ENCODE results near the gene PPARD.
"Not testable (repeated sequence)": the region's sequence is repeated elsewhere in the genome, so short reads cannot be mapped to it uniquely, and the experiment has no call there.

PPARD gene

GRCh38 chr6:35415065-35415891 lies 72.9 kb downstream of the PPARD start:
- FAIRE-seq: peak; percentile 94

- no peak for FAIRE-seq
Measured at GRCh38 chr6:35417979-35418661, 75.8 kb downstream of the PPARD start.

DNA sequence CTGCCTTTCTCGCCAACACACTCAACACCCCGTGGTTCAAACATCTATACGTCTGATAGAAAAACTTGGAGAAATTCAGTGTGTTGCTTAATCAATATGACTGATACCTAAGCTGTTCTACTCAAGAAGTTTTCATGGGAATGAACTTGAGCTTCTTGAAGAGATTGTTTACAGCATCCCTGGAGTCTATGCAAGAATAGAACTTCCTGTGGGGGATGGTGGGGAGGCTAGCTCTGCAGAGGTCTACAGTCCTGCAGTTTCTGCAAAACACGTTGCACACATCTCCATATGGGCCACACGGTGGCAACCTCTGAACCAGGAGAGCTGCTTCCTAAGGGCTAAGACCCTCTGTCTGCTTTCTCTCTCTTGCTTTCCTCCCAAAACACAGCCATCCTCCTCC lies 77.1 kb downstream of the PPARD start:
- FAIRE-seq: no peak

- no peak for FAIRE-seq
Measured at GRCh38 chr6:35419961-35420360, 77.6 kb downstream of the PPARD start.

- no peak for FAIRE-seq
Measured at GRCh38 chr6:35425284-35425683, 82.9 kb downstream of the PPARD start.

- FAIRE-seq: no peak
Measured at GRCh38 chr6:35426074-35426473, 83.7 kb downstream of the PPARD start.

GRCh38 chr6:35427435-35427834 lies 85.1 kb downstream of the PPARD start:
- no peak for FAIRE-seq

DNA sequence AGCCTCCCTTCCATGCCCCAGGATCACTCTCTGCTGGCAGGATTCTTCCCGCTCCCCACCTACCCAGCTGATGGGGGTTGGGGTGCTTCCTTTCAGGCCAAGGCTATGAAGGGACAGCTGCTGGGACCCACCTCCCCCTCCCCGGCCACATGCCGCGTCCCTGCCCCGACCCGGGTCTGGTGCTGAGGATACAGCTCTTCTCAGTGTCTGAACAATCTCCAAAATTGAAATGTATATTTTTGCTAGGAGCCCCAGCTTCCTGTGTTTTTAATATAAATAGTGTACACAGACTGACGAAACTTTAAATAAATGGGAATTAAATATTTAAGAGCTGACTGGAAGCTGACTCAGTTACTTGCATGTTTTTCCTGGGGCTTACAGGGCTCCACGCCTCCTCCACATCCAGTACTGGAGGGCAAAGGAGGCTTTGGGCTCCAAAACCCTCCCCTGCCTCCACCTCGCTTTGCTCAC lies 85.5 kb downstream of the PPARD start:
- no peak for FAIRE-seq

GRCh38 chr6:35428421-35429149 lies 86.2 kb downstream of the PPARD start:
- no peak for FAIRE-seq

DNA sequence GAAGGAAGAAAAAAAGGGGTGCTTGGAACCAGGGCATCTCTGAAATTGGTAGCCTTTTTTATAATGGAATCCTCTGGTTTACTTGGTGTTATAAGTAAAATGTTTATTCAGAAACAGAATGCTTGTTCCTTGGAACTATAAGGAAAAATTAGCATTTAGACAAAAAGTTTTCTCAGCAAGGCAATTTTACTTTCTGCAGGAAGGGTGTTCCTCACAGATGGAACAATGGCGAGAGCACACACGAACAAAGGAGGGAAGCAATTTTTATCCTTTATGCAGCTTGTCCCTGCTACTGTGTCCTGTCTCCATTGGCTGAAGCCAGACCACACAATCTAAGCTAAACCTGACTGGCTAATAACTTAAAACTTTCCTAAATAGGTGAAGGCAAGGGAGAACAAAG lies 87.1 kb downstream of the PPARD start:
- no peak for FAIRE-seq

DNA sequence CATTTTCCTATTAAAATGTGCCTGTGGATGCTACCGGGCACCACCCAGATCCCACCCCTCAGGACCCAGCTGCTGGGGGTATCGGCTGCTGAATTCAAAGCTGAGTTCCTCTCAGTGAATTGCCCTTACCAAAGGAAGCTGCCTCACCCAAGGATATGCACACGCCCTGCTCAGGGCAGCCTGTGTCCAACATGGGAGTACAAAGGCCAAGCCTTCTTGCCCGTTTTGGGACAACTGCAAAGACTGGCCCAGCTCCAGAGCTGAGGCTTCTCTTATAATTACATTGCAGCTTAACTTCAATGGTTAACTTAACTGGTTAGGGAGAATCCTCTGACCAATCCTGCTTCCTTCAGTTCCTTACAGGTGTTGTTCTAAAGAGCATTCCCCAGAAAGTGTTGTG lies 89.9 kb downstream of the PPARD start:
- no peak for FAIRE-seq

DNA sequence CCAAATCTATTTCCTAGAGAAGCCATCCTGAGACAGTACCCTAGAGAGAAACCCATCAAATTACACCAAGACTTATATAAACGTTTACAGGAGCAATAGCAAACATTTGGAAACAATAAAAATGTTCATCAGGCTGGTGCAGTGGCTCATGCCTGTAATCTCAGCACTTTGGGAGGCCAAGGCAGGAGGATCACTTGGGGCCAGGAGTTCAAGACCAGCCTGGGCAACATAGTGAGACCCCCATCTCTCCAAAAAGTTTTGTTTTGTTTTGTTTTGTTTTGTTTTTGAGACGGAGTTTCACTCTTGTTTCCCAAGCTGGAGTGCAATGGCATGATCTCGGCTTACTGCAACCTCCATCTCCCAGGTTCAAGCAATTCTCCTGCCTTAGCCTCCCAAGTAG lies 90.3 kb downstream of the PPARD start:
- not testable (repeated sequence) for FAIRE-seq

GRCh38 chr6:35435074-35435837 lies 92.9 kb downstream of the PPARD start:
- no peak for FAIRE-seq

- no peak for FAIRE-seq
Measured at GRCh38 chr6:35436071-35436857, 93.9 kb downstream of the PPARD start.

GRCh38 chr6:35438378-35439065 lies 96.2 kb downstream of the PPARD start:
- FAIRE-seq: not testable (repeated sequence)

DNA sequence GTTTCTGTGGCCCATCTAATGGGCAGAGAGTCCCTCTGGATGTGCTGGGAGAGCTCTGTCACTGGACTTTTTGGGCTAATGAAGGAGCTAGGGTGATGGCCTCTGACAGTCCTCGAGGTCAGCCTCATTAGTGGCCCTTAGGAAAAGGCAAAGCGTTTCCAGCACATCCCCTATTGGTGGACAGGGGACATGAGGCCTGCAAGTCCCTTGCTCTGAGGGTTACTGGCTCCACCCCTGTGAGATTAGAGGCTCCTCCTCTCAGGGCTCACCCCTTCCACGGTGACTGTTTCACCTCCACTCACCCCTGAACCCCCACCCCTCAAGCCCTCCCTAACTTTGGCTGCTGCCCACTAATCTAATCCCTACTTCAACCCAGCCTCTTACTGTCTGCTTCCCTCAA lies 97.0 kb downstream of the PPARD start:
- FAIRE-seq: no peak

DNA sequence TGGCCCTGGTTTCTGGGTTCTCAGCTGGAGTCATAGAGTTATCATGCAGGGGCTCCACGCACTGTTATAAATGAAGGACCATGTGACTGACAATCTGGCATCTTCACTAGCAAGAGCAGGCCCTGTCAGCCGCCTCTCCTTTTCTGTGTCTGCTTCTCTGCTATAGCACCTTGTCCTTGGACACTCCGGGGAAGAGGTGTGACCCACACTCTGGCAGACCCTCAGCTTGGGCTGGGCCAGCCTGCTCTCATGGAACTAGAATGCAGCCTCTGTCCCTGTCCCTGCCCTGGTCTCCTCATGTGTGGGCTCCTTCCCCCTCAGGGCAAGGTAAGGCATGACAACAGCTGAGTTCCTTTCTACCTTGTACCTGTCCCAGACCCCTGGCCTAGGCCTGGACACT lies 98.8 kb downstream of the PPARD start:
- FAIRE-seq: no peak

- no peak for FAIRE-seq
Measured at GRCh38 chr6:35441642-35442041, 99.3 kb downstream of the PPARD start.

- no peak for FAIRE-seq
Measured at GRCh38 chr6:35442693-35443092, 100.3 kb downstream of the PPARD start.

DNA sequence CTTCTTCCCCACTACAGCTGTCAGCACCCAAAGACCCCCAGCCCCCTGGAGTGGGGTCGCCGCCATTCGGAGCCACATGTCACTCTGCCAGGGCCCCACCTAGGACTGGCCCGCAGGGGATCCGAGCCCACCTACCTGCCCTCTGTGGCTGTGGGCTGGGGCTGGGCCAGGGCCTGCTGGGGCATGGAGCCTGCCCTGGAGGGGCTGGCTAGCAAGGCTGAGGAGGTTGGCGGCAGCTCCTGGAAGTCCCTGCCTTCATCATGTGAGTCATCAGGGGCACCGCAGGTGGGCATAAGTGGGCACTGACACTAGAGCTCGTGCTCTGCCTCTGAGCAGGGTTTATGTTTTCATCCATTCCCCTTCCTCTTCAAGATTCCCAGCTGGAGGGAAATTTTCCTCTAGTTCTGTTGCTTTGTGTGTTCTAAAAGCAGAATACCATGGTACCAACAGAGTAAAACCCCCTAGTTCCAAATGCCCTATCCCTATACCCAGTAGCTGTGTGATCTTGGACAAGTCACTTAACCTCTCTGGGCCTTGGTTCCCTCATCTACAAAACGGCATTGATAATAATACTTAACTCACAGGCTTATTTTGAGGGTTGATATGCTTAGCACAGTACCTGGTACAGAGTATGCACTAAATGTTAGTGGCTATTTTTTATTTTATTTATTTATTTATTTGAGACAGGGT lies 101.1 kb downstream of the PPARD start:
- no peak for FAIRE-seq

- FAIRE-seq: no peak
Measured at GRCh38 chr6:35445691-35446090, 103.3 kb downstream of the PPARD start.

Data from islet of Langerhans (tissue), 1 donor.